H9 (cell line): ENCODE data around the gene PLEKHO1. TPM values are rescaled to one million over a fixed set of nuclear protein-coding genes. Genes with fewer than 3 reads are reported as not detected.

Experiments used
- DNase-seq: peaks from one replicate; pipeline ENCODE4 v3.0.0-alpha.2; 2017
- H2AFZ ChIP-seq: one replicate; pipeline ENCODE4 v1.6.1; 2013; ENCODE audit warnings: mild to moderate bottlenecking, low read length, control low read depth, moderate library complexity
- H2AK5ac ChIP-seq: 2 replicates; pipeline ENCODE4 v1.6.1; 2013; ENCODE audit warnings: low read length, control low read depth, mixed read lengths; ENCODE audit not compliant: insufficient read length
- H2BK120ac ChIP-seq: one replicate; pipeline ENCODE4 v1.6.1; 2013; ENCODE audit warnings: low read depth, mild to moderate bottlenecking, low read length, control low read depth, inconsistent platforms; ENCODE audit not compliant: poor library complexity, severe bottlenecking
- H2BK12ac ChIP-seq: 2 replicates; pipeline ENCODE4 v1.6.1; 2013; ENCODE audit warnings: low read length, control low read depth, mixed read lengths, low read depth; ENCODE audit not compliant: insufficient read length
- H2BK15ac ChIP-seq: 2 replicates; pipeline ENCODE4 v1.6.1; 2013; ENCODE audit warnings: low read depth, low read length, control low read depth
- H2BK20ac ChIP-seq: one replicate; pipeline ENCODE4 v1.6.1; 2013; ENCODE audit warnings: low read depth, mild to moderate bottlenecking, low read length, control low read depth, inconsistent platforms; ENCODE audit not compliant: poor library complexity, severe bottlenecking
- H2BK5ac ChIP-seq: 2 replicates; pipeline ENCODE4 v1.6.1; 2013; ENCODE audit warnings: low read length, control low read depth, mixed read lengths; ENCODE audit not compliant: insufficient read length
- H3K14ac ChIP-seq: 2 replicates; pipeline ENCODE4 v1.6.1; 2013; ENCODE audit warnings: low read length, control low read depth; ENCODE audit not compliant: insufficient read depth
- H3K18ac ChIP-seq: 2 replicates; pipeline ENCODE4 v1.6.1; 2013; ENCODE audit warnings: low read depth, mild to moderate bottlenecking, mixed read lengths, low read length, control low read depth; ENCODE audit not compliant: insufficient read length
- H3K23ac ChIP-seq: 2 replicates; pipeline ENCODE4 v1.6.1; 2013; ENCODE audit warnings: low read length, control low read depth, mixed read lengths, low read depth; ENCODE audit not compliant: insufficient read length
- H3K23me2 ChIP-seq: 2 replicates; pipeline ENCODE4 v1.6.1; 2013; ENCODE audit warnings: low read depth, mild to moderate bottlenecking, mixed read lengths, low read length, control low read depth; ENCODE audit not compliant: insufficient read length, poor library complexity, severe bottlenecking
- H3K27ac ChIP-seq: 2 replicates; pipeline ENCODE4 v1.5.1; 2013; ENCODE audit warnings: low read length, control low read depth, mixed read lengths, low read depth; ENCODE audit not compliant: insufficient read length
- H3K27me3 ChIP-seq: 2 replicates; pipeline ENCODE4 v1.6.1; 2013; ENCODE audit warnings: low read length, control low read depth, inconsistent platforms; ENCODE audit not compliant: insufficient read depth
- H3K4ac ChIP-seq: 2 replicates; pipeline ENCODE4 v1.6.1; 2013; ENCODE audit warnings: low read depth, mild to moderate bottlenecking, control low read depth, inconsistent platforms, low read length, moderate library complexity
- H3K4me1 ChIP-seq: 2 replicates; pipeline ENCODE4 v1.6.1; 2013; ENCODE audit warnings: low read length, control low read depth, inconsistent platforms; ENCODE audit not compliant: insufficient read depth
- H3K4me2 ChIP-seq: 2 replicates; pipeline ENCODE4 v1.6.1; 2013; ENCODE audit warnings: low read length, control low read depth, mixed read lengths; ENCODE audit not compliant: insufficient read length, insufficient read depth
- H3K56ac ChIP-seq: 2 replicates; pipeline ENCODE4 v1.6.1; 2013; ENCODE audit warnings: low read depth, mild to moderate bottlenecking, mixed read lengths, low read length, control low read depth; ENCODE audit not compliant: insufficient read length
- H3K79me1 ChIP-seq: 2 replicates; pipeline ENCODE4 v1.6.1; 2013; ENCODE audit warnings: low read depth, mild to moderate bottlenecking, moderate library complexity, low read length, control low read depth, inconsistent platforms; ENCODE audit not compliant: insufficient read depth, poor library complexity, severe bottlenecking
- H3K79me2 ChIP-seq: 2 replicates; pipeline ENCODE4 v1.6.1; 2013; ENCODE audit warnings: low read length, control low read depth, inconsistent platforms; ENCODE audit not compliant: insufficient read depth
- H3K9ac ChIP-seq: 2 replicates; pipeline ENCODE4 v1.6.1; 2013; ENCODE audit warnings: low read length, control low read depth, mixed read lengths; ENCODE audit not compliant: insufficient read length; ENCODE audit errors: extremely low read depth
- H3K9me3 ChIP-seq: one replicate; pipeline ENCODE4 v1.6.1; 2013; ENCODE audit warnings: low read depth, low read length, inconsistent platforms; ENCODE audit not compliant: control insufficient read depth
- H3T11ph ChIP-seq: one replicate; pipeline ENCODE4 v1.6.1; 2013; ENCODE audit warnings: mild to moderate bottlenecking, low read length, control low read depth, inconsistent platforms
- H4K20me1 ChIP-seq: one replicate; pipeline ENCODE4 v1.6.1; 2013; ENCODE audit not compliant: control insufficient read depth, insufficient read length, insufficient read depth
- H4K5ac ChIP-seq: 2 replicates; pipeline ENCODE4 v1.6.1; 2013; ENCODE audit warnings: low read depth, mild to moderate bottlenecking, mixed read lengths, low read length, control low read depth; ENCODE audit not compliant: insufficient read length
- H4K8ac ChIP-seq: replicated peaks from 2 replicates; pipeline ENCODE4 v1.6.1; 2013; ENCODE audit warnings: low read length, control low read depth, mixed read lengths, low read depth; ENCODE audit not compliant: insufficient read length
- H4K91ac ChIP-seq: 2 replicates; pipeline ENCODE4 v1.6.1; 2013; ENCODE audit warnings: low read depth, mild to moderate bottlenecking, moderate library complexity, mixed read lengths, low read length, control low read depth; ENCODE audit not compliant: insufficient read length
- H3K27ac Mint-ChIP-seq, 3 experiments: 2 replicates in 2 of 3; 3 replicates in 1 of 3; pipeline ENCODE4 v1.8.0; 2020 to 2021; ENCODE audit warnings: mixed read lengths in 3 of 3, mild to moderate bottlenecking in 1 of 3, moderate library complexity in 1 of 3
- H3K27me3 Mint-ChIP-seq: 2 replicates; pipeline ENCODE4 v1.8.0; 2021; ENCODE audit warnings: low read depth, mild to moderate bottlenecking, moderate library complexity, mixed read lengths
- H3K36me3 Mint-ChIP-seq, 3 experiments: 2 replicates in 2 of 3; 3 replicates in 1 of 3; pipeline ENCODE4 v1.8.0; 2020 to 2021; ENCODE audit warnings: low read depth in 3 of 3, mixed read lengths in 3 of 3; ENCODE audit not compliant: insufficient read depth in 1 of 3
- H3K4me1 Mint-ChIP-seq, 2 experiments: 2 replicates each; pipeline ENCODE4 v1.8.0; 2020; ENCODE audit warnings: mixed read lengths in 2 of 2
- H3K4me3 Mint-ChIP-seq, 2 experiments: 2 replicates in 1 of 2; 3 replicates in 1 of 2; pipeline ENCODE4 v1.8.0; 2020 to 2021; ENCODE audit warnings: mild to moderate bottlenecking in 2 of 2, mixed read lengths in 2 of 2, moderate library complexity in 1 of 2
- H3K9me3 Mint-ChIP-seq, 2 experiments: 2 replicates in 1 of 2; 3 replicates in 1 of 2; pipeline ENCODE4 v1.8.0; 2020; ENCODE audit warnings: mild to moderate bottlenecking in 2 of 2, mixed read lengths in 2 of 2, moderate library complexity in 1 of 2
- CTCF ChIP-seq: fragments of 200-600 bp; sonication (generic); conservative IDR thresholded peaks from 3 replicates; pipeline ENCODE4 v1.8.0; 2021; ENCODE audit warnings: antibody characterized with exemption, mild to moderate bottlenecking
- WGBS: extraction: QIAGEN DNeasy Blood & Tissue Kit; methylation state at CpG from one replicate; pipeline ENCODE4 v1.1.7; 2013; ENCODE audit warnings: missing lambda C conversion rate, low lambda C conversion rate, mixed read lengths; ENCODE audit not compliant: insufficient read length; ENCODE audit errors: extremely low coverage; 5-methylcytosine and 5-hydroxymethylcytosine counted together
- total RNA-seq: library from RNA; stranded (reverse); gene quantifications from 2 replicates; pipeline ENCODE4 v1.2.1, GENCODE V29; 2021

PLEKHO1 gene
- total RNA-seq, 1 experiment from 2014 or later, result 48.1 TPM

GRCh38 chr1:150146849-150147542 lies 2.7 kb upstream of the PLEKHO1 start:
- Mint-ChIP-seq H3K27me3 (peaks cover 10% of the 10 kb centered on the region), H3K9me3 (peaks cover 0 to 2% of the 10 kb centered on the region in 2 experiments; a peak in 1 of 5 replicates), H3K27ac (no peak overlapping the region; a peak in 1 of 7 replicates), H3K36me3 (peaks cover 0 to 4% (median 2%) of the 10 kb centered on the region in 3 experiments; a peak in 2 of 7 replicates), H3K4me3 (no peak overlapping the region), H3K4me1 (peaks cover 25% of the 10 kb centered on the region in 2 experiments)
- H3K27ac ChIP-seq, result no peak overlapping the region
- H3K18ac ChIP-seq, result no peak overlapping the region
- no peak overlapping the region for H2AK5ac ChIP-seq
- H4K8ac ChIP-seq, result no peak overlapping the region
- H3T11ph ChIP-seq, result no peak overlapping the region
- peak; percentile 8 for DNase-seq
- no peak overlapping the region for H4K5ac ChIP-seq
- no peak overlapping the region for H3K23ac ChIP-seq
- no peak overlapping the region for H2BK20ac ChIP-seq
- H3K9ac ChIP-seq, result no peak overlapping the region
- H3K14ac ChIP-seq, result no peak overlapping the region
- TF ChIP-seq CTCF, result no peak
- no peaks in the 10 kb centered on the region for H4K20me1 ChIP-seq
- no peak overlapping the region for H3K4me2 ChIP-seq
- no peak overlapping the region for H3K56ac ChIP-seq
- H3K79me2 ChIP-seq, result 0 out of 2 replicates have a peak, but pooled peaks cover 4% of the 10 kb centered on the region
- no peaks in the 10 kb centered on the region for H3K9me3 ChIP-seq
- no peak overlapping the region for H2AFZ ChIP-seq
- H2BK5ac ChIP-seq, result no peak overlapping the region
- no peaks in the 10 kb centered on the region; the same call in 1 of the 2 replicates for H3K27me3 ChIP-seq
- WGBS, result no CpG with 5 or more reads among the region's 10 CpGs
- no peak overlapping the region for H2BK120ac ChIP-seq
- H3K23me2 ChIP-seq, result peaks cover 17% of the 10 kb centered on the region
- H3K4ac ChIP-seq, result no peak overlapping the region
- no peak overlapping the region for H2BK15ac ChIP-seq
- no peak overlapping the region for H2BK12ac ChIP-seq
- no peaks in the 10 kb centered on the region for H3K79me1 ChIP-seq
- no peak overlapping the region for H4K91ac ChIP-seq
- peaks cover 4% of the 10 kb centered on the region; the same call in 1 of the 2 replicates for H3K4me1 ChIP-seq
